ENCODE measurements around the gene LTA4H.

DNA sequence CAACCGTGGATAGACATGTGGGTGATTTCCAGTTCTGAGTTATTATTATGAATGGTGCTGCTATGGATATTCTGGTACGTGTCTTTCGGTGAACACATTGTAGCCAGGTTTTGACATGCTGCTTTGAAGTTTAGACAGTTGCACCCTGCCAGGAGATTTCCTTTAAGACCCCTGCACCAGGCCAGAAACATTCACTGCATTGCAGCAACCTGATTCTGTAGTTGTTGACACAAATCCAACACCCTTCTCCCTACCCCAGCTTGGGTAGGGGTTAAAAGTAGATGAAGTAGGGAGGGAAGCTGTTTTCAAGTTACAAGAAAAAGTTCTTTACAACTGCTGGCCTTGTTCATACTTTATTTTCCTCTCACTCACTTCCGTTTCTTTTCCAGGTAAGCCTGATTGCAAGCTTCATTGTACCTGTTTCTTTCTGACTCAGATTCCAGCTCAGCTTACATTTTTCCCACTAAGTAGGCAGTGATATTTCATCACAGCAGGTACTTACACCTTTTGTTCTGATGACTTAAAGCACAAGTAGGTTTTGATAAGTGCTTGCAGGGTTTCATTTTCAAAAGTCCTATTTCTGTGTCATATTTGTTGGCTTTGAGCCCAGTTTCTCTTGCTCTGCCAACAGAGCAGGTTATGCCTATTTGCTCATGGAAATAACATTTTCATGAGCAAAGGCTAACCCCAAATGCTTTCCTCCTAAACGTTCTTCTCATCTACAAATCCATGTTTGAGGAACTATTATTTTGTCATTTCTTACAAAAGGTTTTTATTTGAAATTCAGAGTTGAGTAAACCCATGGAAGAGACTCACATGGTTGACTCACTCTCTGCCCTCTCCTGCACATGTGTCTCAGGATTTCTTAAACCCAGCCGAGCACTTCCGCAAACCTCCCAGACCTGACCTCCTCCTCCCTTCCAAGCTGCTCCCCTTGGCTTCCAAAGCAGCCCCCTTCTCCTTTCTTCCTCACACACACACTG is 12.1 kb upstream of the LTA4H start:
- TF ChIP-seq CTCF (IDR thresholded peaks at IDR 0.05 in 4 of 5, conservative IDR thresholded peaks at IDR 0.05 in 1 of 5), result no peak
- no peak for TF ChIP-seq POLR2A (IDR thresholded peaks at IDR 0.05)

All from gastrocnemius medialis (tissue), 4 donors.